GM18519 (cell line): Measurements from ENCODE around the gene CDC37L1.
A peak's percentile ranks its signal among the peaks of the same experiment; 100 is the strongest.
"Not testable (repeated sequence)": the region's sequence is repeated elsewhere in the genome, so short reads cannot be mapped to it uniquely, and the experiment has no call there.

Experiments
- ATAC-seq: cut with Tn5 transposase; IDR thresholded peaks from one replicate; pipeline ENCODE4 v1.9.1; 2021; ENCODE audit warnings: mild to moderate bottlenecking, moderate library complexity; ENCODE audit not compliant: unreplicated experiment, low FRiP score

The CDC37L1 gene

DNA sequence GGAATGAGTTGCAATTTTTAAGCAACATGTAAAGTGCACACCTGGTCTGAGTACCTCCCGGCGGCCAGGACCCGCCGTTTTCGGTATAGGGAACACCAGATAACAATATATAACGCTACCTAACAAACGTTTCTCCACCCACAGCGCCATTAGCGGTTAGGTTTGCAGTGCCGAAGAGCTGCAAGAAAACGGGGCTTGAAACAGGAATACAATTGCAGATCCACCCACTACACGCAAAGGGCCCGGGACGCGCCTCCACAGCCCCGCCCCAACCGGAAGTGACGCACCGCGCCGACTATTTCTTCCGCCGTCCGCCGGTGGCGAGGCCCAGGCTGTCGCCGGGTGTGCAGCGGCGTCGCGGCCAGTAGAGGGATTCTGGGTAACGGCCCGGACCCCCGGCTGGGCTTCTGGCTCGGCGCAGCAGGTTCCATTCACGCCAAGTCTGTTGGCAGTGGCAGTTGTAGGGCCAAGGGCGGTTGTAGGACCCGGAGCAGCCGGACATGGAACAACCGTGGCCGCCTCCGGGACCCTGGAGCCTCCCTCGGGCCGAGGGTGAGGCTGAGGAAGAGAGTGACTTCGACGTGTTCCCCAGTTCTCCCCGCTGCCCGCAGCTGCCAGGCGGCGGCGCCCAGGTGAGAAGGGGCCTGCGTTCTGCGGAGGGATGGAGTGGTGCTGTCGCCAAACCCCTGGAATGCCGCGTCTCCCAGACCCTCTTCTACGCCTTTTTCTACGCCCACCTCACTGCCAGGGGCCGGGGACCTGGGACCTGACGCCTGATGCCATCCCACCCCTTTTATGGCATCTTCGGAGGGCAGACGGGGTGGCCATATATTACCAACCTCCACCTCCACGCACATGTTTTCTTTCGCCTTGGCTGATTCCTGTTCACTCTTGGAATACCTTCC is at the start of gene CDC37L1:
Gene CDC37L1, plus strand, starts transcription at position 302 of the 905 bp plus-strand sequence. Its CDS starts 199 bp downstream, at position 501.
- peak; percentile 86 for ATAC-seq

DNA sequence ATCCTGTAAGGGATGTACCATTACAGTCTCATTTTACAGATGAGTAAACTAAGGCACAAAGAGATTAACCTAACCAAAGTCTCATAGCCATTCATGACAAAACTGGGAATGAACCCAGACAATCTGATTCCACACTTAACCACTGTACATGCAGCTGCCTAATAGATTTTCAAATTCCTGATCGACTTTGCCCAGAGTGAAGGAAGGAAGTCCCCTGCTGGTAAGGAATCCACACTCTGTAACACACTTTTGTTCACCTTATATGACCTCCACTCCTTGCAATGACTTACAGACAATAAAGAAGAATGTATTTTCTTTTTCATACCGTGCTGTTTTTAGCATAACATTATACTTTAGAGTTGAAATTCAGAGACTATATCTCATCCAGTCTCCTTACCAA is 48.5 kb upstream of the CDC37L1 start:
- ATAC-seq, result no peak

DNA sequence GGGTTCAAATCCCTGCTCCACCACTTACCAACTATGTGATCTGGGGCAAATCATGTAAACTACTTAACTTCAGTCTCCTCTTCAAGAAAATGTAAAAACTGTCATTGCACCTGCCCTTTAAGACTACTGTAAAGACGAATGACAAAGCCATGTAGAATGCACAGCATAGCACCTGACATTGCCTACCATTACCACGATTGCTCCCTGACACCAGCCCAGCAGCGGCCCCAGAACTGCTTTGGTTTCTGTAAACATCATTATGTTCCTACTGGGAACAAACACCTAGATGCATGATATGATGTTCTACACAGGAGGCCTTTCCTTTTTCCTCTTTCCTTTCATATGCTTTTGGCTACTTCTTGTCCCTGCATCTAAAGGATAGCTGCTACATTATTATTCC is 40.4 kb upstream of the CDC37L1 start:
- no peak for ATAC-seq

DNA sequence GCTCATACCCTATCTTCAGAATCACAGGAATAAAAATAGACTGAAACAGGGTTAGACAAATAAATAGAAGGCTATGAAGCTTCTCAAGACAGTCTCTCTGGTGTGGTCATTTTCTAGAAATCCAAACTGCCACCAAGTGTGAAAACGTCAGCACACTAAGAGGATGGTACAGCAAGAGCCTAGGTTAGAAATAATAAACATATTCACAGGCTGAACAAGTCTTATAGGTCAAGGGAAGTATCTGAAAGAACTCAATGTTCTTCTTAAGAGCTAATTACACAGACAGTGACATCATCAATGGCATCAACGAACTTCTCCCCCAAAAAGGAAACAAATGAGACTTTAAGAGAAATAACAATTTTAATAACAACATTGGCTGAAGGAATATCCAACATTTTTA is 39.9 kb upstream of the CDC37L1 start:
- no peak for ATAC-seq

DNA sequence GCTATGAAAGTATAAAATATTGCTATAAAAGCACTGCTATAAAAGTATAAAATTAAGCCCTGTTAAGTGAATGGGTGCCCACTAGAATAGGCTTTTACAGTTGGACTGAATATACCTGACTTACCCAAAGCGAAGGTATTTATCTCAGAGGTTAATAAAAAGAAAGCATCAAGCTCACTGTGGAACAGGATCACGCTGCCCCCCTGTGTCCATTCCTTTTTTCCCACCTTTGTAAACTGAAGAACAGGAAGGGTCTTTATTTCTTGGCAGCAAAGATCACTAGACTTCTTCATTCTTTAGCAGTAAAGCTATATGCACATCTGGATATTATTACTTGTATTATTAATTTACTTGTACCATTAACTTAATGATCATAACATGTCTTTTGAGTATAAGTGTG is 39.3 kb upstream of the CDC37L1 start:
- no peak for ATAC-seq

DNA sequence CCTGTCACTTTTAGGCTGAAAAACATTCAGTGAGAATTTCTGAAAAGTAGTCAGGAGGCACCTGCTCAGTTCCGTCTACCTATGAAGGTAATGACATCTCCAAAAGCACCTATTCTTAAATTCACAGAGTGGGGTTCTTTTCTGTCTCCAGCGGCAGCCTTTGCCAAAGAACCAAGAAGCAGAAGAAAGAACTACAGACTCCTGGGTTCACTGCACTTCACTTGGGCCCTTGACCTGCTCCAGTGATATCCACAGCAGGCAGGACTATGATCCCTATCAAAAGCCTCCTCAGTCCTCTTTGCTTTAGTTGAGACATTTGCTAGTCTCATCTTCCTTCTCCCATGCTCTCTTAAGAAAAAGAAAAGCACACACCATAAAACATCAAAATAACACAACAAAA is 37.0 kb upstream of the CDC37L1 start:
- ATAC-seq, result no peak

DNA sequence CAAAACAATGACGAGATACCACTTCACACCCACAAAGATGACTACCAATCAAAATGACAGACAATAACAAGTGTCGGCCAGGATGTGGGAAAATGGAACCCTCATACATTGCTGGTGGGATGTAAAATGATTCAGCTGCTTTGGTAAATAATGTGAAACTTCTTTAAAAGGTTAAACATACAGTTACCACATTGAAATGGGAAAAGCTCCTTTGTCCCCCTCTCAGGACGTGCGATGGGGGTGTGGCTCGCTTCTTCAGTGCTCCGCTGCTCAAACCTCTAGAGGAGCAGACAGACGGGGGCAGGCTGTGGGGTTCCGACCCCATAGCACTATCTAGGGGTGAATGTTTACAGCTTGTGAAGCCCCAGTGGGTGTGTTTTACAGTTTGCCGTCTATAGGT is 25.3 kb upstream of the CDC37L1 start:
- no peak for ATAC-seq

DNA sequence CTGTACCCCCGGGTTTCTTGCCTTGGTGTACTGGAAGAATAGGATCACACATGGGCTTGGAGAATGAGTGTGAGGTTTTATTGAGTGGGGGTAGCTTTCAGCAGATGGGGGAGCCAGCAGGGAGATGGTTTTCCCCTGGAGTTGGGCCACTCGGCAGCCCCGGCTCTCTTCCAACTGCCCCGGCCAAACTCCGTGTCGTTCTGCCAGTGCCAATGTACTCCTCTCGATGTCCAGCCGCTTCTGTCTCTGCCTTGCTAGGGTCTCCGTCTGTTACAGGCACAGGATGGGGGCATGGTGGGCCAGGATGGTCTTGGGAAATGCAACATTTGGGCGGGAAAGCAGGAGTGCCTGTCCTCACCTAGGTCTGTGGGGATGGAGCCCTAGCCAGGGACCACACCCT is 24.8 kb upstream of the CDC37L1 start:
- no peak for ATAC-seq

DNA sequence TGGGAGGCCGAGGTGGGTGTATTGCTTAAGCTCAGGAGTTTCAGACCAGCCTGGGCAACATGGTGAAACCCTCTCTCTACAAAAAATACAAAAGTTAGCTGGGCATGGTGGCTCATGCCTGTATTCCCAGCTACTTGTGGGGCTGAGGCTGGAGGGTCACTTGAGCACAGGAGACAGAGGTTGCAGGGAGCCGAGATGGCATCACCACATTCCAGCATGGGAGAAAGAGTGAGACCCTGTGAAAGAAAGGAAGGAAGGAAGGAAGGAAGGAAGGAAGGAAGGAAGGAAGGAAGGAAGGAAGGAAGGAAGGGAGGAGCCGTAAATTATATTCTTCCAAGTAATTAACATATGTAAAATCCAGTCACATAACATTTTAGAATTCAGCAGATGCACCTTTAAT is 23.2 kb upstream of the CDC37L1 start:
- not testable (repeated sequence) for ATAC-seq

DNA sequence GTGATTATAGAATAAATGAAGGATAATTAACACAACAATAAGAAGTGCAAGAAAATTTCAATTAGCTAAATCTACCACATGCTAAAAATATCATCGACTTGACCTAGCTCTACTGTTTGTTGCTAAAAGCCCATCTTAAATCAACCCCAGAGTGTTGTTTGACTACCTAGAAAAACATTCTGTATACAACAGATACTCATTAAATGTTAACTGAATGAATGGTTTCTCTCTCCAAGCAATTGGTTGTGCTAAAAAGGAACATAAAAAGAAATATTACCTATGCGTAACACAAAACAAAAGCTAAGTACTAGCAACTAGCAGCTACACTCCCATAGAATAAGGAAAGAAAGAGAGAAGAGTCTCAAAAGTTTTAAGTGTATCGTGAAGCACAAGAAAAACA is 22.7 kb upstream of the CDC37L1 start:
- no peak for ATAC-seq

DNA sequence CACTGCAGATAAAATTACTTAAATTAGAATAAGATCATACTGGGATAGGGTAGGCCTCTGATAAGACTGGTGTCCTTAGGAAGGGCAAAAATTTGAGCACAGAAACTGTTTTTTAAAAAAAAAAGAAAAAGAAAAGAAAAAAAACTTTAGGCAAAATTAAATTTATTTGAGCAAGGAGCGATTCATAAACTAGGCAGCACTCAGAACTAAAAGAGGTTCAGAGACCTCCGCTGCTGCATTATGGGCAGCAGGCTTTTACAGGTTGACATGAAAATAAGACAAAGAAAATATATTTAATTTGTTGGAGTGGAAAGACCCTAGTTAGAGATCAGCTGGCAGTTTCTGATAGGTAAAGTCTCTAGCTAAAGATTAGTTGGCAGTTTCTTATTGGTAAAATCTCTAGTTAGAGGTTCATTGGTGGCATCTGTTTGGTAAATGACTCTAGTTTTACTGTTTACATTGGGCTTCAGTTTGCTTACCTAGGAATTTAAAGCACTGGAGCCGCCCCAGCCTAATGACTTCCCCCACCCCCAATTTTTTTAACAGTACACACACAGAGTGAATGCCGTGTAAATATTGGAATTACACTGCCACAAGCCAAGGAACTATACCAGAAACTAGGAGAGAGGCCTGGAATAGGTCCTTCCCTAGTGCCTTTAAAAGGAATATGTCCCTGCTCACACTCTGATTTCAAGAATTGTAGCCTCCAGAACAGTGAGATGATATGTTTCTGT is 21.8 kb upstream of the CDC37L1 start:
- ATAC-seq, result no peak

DNA sequence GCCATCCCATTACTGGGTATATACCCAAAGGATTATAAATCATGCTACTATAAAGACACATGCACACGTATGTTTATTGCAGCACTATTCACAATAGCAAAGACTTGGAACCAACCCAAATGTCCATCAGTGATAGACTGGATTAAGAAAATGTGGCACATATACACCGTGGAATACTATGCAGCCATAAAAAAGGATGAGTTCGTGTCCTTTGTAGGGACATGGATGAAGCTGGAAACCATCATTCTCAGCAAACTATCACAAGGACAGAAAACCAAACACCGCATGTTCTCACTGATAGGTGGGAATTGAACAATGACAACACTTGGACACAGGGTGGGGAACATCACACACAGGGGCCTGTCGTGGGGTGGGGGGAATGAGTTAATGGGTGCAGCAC is 18.7 kb upstream of the CDC37L1 start:
- ATAC-seq, result not testable (repeated sequence)

DNA sequence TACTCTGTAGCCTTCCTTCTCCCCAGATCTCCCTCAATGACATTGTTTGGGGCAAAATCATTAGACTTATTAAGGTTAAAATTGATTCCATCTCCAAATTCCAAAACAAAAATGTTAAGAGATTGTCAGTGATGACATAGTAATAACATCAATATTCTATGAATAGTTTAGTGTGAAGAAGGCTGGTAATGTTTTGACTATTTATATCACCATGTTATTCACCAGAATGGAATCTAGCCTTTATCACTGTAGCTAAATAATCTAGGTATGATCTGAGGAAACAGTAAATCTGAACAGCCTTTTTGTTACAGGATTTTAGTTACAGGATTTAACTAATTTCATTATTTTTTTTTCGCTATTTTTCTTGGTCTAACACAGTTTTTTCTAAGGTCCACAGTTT is 18.2 kb upstream of the CDC37L1 start:
- ATAC-seq, result no peak

DNA sequence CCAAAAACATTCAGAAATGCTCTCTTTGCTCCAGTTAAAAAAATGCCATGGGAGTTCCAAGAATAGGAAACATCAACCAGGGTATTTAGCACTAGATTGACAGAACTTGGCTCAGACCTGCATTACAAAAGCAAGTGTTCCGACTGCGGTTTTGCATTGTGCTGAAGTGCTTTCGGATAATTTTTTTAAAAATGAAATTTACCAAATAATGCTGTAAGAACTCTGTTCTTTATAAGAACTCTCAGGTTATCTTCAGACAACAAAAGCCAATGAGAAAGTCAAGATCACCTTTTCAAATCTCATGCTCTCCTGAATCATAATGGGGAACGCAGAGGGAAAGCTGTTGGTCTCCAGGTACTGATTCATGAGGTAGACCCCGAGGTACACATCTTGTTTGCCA is 17.8 kb upstream of the CDC37L1 start:
- ATAC-seq, result no peak

DNA sequence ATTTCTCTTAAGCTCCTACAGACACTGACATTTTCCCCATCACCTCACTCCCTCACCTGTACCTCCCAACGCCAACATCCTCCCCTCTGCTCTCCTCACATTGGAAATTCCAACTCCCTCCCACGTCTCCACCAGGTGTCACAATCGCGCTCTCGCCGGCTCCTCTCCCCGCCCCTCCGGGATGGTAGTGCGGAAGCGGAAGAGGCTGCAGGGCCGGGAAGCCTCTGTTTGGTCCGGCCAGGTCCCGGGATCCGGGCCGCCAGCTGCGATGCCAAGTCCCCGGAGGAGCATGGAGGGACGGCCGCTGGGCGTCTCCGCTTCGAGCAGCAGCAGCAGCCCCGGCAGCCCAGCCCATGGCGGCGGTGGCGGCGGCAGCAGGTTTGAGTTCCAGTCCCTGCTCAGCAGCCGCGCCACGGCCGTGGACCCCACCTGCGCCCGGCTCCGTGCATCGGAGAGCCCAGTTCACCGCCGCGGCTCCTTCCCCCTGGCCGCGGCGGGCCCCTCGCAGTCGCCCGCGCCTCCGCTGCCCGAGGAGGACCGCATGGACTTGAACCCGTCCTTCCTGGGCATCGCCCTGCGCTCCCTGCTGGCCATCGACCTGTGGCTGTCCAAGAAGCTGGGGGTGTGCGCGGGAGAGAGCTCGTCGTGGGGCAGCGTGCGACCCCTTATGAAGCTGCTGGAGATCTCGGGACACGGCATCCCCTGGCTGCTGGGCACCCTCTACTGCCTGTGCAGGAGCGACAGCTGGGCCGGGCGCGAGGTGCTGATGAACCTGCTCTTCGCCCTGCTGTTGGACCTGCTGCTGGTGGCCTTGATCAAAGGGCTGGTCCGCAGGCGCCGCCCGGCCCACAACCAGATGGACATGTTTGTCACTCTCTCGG is 17.0 kb upstream of the CDC37L1 start, which contains the start of gene PLPP6:
Gene PLPP6, plus strand, starts transcription at position 187 of the 881 bp plus-strand sequence. Its CDS starts 82 bp downstream, at position 269.
- ATAC-seq, result peak; percentile 64

DNA sequence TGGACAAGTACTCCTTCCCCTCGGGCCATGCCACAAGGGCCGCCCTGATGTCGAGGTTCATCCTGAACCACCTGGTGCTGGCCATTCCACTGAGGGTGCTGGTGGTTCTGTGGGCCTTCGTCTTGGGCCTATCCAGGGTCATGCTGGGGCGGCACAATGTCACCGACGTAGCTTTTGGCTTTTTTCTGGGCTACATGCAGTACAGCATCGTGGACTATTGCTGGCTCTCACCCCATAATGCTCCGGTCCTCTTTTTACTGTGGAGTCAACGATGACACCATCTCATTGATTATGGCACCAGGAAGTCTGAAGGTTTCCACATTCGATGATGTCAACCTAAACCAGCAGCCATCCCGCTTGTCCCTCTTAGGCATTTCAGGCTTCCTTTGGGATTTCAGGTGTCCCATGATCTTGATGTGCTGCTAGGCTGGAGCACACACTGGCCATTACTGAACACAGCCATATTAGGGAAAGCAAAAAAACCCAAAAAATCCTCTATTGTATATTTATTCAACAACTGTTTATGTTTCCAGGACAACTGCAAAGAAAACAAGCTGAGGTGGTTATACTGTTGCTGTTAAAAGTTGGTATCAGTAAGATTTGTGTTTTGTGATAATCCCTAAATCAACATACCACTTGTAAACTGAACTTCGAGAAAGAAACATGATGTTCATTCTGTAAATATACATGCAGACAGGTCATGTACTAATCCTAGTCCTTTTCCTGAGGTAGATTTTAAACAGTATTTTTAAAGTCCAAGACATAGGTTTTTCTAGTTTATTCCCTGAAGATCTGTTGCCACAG is 16.2 kb upstream of the CDC37L1 start:
- ATAC-seq, result no peak

DNA sequence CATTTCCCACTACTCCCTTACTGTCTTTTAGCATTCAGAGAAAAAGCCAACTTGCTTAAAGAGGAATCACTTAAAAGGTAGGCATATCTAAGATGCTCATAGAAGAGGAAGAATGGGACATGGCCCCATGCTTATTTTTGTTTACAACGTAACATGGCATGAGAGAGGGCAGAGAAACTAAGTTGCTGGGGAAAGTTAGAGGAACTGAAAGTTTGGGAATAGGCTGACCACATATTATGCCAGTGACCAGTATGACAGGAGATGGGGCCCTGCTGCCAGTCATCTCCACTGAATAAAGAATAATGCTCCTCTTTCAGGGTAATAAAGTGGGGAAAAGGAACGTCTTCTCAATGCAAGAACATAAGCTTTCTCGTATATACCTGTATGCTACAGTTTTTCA is 15.4 kb upstream of the CDC37L1 start:
- ATAC-seq, result no peak

DNA sequence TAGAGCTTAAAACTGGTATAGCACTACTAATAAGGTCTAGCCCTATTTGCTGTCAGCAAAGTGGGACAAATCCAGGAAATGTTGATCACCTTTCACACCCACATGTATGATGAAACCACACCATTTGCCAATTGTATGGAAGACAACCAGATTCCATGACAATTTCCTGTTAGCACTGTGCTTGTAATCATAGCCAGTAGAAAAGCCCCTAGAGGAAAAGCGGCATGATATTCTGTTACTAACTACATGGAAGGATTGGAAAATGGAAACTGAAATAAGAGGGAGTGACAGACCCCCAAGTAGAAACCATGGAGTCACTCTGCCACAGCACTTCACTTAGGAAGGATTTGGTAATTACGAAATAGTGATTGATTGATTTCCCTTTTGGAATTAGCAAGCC is 14.0 kb upstream of the CDC37L1 start:
- no peak for ATAC-seq

DNA sequence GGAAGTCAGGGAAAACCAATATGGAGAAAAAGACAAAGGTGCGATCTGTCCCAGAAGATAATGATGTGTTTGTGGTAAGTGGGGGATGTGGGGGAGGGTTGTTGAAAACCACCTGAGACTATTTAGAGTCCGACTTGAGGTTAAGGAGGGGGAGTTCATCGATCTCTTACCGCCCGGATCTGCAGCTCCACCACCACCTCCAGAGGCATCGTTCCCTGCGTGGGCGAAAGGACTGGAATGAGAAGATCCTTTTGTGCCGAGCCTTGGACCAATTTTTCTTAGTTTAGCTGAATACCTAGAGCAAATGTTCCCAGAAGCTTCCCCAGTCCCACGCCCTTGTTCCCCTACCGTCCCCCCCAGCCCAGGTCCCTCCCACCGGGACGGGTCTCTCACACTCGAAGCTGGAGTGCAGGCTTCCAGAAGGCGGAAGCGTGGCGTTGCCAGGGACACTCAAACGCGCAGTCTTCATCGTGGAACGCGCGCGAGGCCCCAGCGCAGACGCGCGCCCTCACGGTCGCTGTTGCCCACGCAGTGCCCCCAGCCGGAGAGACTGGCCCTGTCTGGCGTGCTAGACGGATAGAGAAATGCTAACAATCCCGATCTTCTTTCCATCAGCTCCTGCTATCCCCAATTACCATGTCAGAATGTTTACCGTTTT is 13.2 kb upstream of the CDC37L1 start, which contains the start of gene SPATA6L:
Gene SPATA6L, minus strand, starts transcription at position 439 of the 658 bp plus-strand sequence. Its CDS starts 230 bp downstream, at position 209.
- no peak for ATAC-seq
